Endodermal cell (in vitro differentiated cells): ENCODE measurements around the gene SPDYE3. TPM values are rescaled to one million over a fixed set of nuclear protein-coding genes. Genes with fewer than 3 reads are reported as not detected.
A peak's percentile ranks its signal among the peaks of the same experiment; 100 is the strongest.
"Not testable (repeated sequence)": the region's sequence is repeated elsewhere in the genome, so short reads cannot be mapped to it uniquely, and the experiment has no call there.

Experiments used
- DNase-seq: peaks from one replicate; pipeline ENCODE4 v3.0.0-alpha.2; 2017
- H3K27ac ChIP-seq: 2 replicates; pipeline ENCODE4 v1.5.1; 2013; ENCODE audit warnings: mild to moderate bottlenecking, low read depth, low read length, moderate library complexity
- H3K27me3 ChIP-seq: 2 replicates; pipeline ENCODE4 v1.6.1; 2013; ENCODE audit warnings: mild to moderate bottlenecking, low read length, moderate library complexity; ENCODE audit not compliant: insufficient read depth, control insufficient read depth, poor library complexity, severe bottlenecking
- H3K36me3 ChIP-seq: 2 replicates; pipeline ENCODE4 v1.7.0; 2013; ENCODE audit warnings: mild to moderate bottlenecking, low read length, moderate library complexity; ENCODE audit not compliant: control insufficient read depth, insufficient read depth
- H3K4me1 ChIP-seq: one replicate; pipeline ENCODE4 v1.7.0; 2013; ENCODE audit warnings: low read length; ENCODE audit not compliant: control insufficient read depth, insufficient read depth
- H3K4me3 ChIP-seq: 2 replicates; pipeline ENCODE4 v1.5.1; 2013; ENCODE audit warnings: mild to moderate bottlenecking, low read length, moderate library complexity
- H3K9ac ChIP-seq: 2 replicates; pipeline ENCODE4 v1.6.1; 2013; ENCODE audit warnings: mild to moderate bottlenecking, low read length, moderate library complexity; ENCODE audit not compliant: poor library complexity, severe bottlenecking; ENCODE audit errors: extremely low read depth
- H3K9me3 ChIP-seq: 2 replicates; pipeline ENCODE4 v1.6.1; 2013; ENCODE audit warnings: mild to moderate bottlenecking, low read length, moderate library complexity; ENCODE audit not compliant: control insufficient read depth
- H3K27ac Mint-ChIP-seq: 2 replicates; pipeline ENCODE4 v1.8.0; 2020; ENCODE audit warnings: mixed read lengths
- H3K27me3 Mint-ChIP-seq: 2 replicates; pipeline ENCODE4 v1.8.0; 2021; ENCODE audit warnings: mild to moderate bottlenecking, mixed read lengths; ENCODE audit not compliant: insufficient read depth
- H3K36me3 Mint-ChIP-seq: 2 replicates; pipeline ENCODE4 v1.8.0; 2020; ENCODE audit warnings: low read depth, mixed read lengths
- H3K4me1 Mint-ChIP-seq: 2 replicates; pipeline ENCODE4 v1.8.0; 2020; ENCODE audit warnings: mixed read lengths
- H3K4me3 Mint-ChIP-seq: 2 replicates; pipeline ENCODE4 v1.8.0; 2020; ENCODE audit warnings: mild to moderate bottlenecking, moderate library complexity, mixed read lengths
- H3K9me3 Mint-ChIP-seq: 2 replicates; pipeline ENCODE4 v1.8.0; 2020; ENCODE audit warnings: mild to moderate bottlenecking, mixed read lengths
- WGBS, 2 experiments: methylation state at CpG; one replicate each; pipeline versions ENCODE4 v1.1.5 to v1.1.7; 2013; ENCODE audit warnings: missing lambda C conversion rate in 2 of 2, mixed read lengths in 1 of 2; ENCODE audit not compliant: insufficient coverage in 1 of 2, insufficient read length in 1 of 2; 5-methylcytosine and 5-hydroxymethylcytosine counted together
- total RNA-seq, 2 donors: library from RNA; stranded (reverse); fragmentation: NEBNext Ultra II Directional in 1 of 2; extraction: Animal tissue kit (Norgen Biotek cat#: 25700) in 1 of 2; gene quantifications; 2 replicates in 1 of 2; 3 replicates in 1 of 2; pipeline ENCODE4 v1.2.1, GENCODE V29; 2021

SPDYE3 gene
- total RNA-seq, 2 donors from 2014 or later = not detected

DNA sequence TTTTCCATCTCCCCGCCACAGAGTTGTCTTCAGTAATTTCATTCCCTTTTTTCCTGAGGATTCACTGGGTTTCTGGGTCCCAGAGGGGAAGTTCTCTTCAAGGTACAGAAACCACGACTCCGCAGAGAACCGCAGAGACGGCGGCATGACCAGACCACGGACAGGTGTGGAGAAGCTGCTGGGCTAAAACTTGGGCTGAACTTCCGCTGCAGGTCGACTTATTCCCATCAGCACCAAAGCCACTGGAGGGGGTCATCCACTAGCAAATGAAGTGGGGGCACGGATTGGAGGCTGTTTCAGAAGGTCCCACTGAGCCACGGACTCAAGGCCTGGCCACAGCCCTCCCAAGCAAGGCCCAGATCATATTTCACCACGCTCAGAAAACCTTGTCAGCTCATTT lies 3.0 kb upstream of the SPDYE3 start:
- H3K4me3 Mint-ChIP-seq, H3K9ac ChIP-seq, H3K27ac ChIP-seq, H3K27me3 Mint-ChIP-seq, H3K36me3 ChIP-seq, DNase-seq, H3K36me3 Mint-ChIP-seq, H3K9me3 Mint-ChIP-seq, H3K9me3 ChIP-seq, H3K4me1 ChIP-seq, H3K27ac Mint-ChIP-seq, H3K4me3 ChIP-seq, H3K27me3 ChIP-seq, H3K4me1 Mint-ChIP-seq: not testable (repeated sequence)
- WGBS, 2 experiments = 96 to 100% methylated on average over 6 to 11 of the region's 12 CpGs

DNA sequence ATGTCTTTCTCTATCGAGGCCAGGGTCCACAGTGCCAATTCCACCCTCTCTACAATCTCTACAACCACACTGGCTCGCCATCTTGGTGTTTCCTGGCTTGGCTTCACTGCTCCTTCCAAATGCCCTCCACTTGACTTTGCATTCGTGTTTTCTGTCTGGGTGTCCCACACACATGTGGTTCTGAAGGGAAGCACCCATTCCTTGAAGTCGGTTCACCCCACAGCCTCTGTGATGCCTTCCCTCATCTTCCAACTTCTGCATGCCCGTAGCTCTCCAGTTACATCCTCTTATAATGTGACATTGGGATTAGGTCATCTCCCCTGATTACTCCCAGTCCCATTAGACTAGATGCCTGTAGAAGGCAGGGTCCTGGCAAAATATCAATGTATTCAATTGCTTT lies 10.8 kb downstream of the SPDYE3 start:
- peaks cover 24% of the 10 kb centered on the region for H3K36me3 Mint-ChIP-seq
- not testable (repeated sequence) for H3K4me3 Mint-ChIP-seq, H3K27ac ChIP-seq, H3K9ac ChIP-seq, H3K4me1 ChIP-seq, DNase-seq, H3K27me3 ChIP-seq, H3K27ac Mint-ChIP-seq, H3K4me3 ChIP-seq, H3K36me3 ChIP-seq, H3K4me1 Mint-ChIP-seq, H3K9me3 Mint-ChIP-seq, H3K9me3 ChIP-seq, H3K27me3 Mint-ChIP-seq
- WGBS, 2 experiments = 98% methylated on average over 4 of the region's 5 CpGs; no CpG with 5 or more reads in 1 of the 2 experiments

DNA sequence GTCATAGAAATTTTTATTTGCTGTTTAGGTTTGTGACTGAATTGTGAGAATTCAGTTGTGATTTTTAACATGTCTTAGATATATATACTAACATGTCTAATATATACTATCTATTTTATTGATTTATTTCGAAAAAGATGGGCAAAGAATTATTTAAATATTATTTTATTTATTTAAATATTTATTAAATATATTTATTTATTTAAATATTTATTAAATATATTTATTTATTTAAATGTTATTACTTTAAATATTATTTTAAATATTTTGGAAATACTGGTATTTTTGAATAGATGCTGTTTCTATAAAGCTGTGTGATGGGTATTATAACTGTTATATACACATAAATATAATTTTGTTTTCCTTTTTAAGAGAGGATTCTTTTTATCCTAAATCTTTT lies 14.1 kb downstream of the SPDYE3 start:
- not testable (repeated sequence) for H3K4me1 ChIP-seq, H3K9ac ChIP-seq, H3K9me3 ChIP-seq, H3K36me3 ChIP-seq, H3K4me3 ChIP-seq, H3K27me3 ChIP-seq, H3K27ac ChIP-seq, H3K4me3 Mint-ChIP-seq, DNase-seq, H3K27ac Mint-ChIP-seq, H3K27me3 Mint-ChIP-seq, H3K9me3 Mint-ChIP-seq, H3K4me1 Mint-ChIP-seq
- peaks cover 39% of the 10 kb centered on the region for H3K36me3 Mint-ChIP-seq
- no CpG with 5 or more reads among the region's 1 CpG for WGBS, 2 experiments

DNA sequence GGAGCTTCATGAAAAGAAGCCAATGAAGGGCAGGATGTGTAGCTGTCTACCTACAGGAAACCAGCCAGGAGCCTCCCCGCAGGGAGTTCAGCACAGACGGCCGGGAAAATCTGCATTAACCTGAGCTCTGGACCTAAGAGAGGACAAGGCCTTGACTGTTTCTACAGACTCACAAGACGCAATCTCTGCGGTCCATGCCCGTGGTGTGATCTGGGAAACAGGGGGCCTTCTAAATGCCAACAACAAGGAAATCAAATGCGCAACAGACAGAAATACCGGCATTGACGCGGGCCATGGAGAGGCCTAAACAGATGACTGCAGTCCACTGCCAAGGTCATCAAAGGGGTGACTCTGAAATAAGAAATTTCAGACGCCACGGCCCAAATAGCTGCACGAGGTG lies 16.7 kb downstream of the SPDYE3 start:
- H3K4me3 Mint-ChIP-seq, H3K9me3 Mint-ChIP-seq, H3K27ac Mint-ChIP-seq, H3K4me1 ChIP-seq, H3K27ac ChIP-seq, DNase-seq, H3K9me3 ChIP-seq, H3K4me3 ChIP-seq, H3K27me3 Mint-ChIP-seq, H3K4me1 Mint-ChIP-seq, H3K9ac ChIP-seq, H3K27me3 ChIP-seq: not testable (repeated sequence)
- peaks cover 15% of the 10 kb centered on the region for H3K36me3 ChIP-seq
- 94 to 100% methylated on average over 3 to 11 of the region's 13 CpGs for WGBS, 2 experiments
- peaks cover 48% of the 10 kb centered on the region for H3K36me3 Mint-ChIP-seq

DNA sequence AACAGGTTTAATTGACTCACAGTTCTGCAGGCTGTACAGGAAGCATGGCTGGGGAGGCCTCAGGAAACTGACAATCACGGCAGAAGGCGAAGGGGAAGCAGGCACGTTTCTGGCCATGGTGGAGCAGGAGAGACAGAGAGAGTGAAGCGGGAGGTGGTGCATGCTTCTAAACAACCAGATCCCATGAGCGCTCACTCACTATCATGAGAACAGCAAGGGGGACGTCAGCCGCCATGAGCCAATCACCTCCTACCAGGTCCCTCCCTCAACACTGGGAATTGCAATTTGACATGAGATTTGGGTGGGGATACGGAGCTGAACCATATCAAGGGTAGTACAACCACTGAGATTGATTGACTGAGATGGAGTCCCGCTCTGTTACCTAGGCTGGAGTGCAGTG lies 18.2 kb downstream of the SPDYE3 start:
- H3K36me3 Mint-ChIP-seq = peaks cover 39% of the 10 kb centered on the region
- DNase-seq, H3K27me3 ChIP-seq, H3K9me3 ChIP-seq, H3K27ac ChIP-seq, H3K4me3 Mint-ChIP-seq, H3K4me3 ChIP-seq, H3K9me3 Mint-ChIP-seq, H3K27me3 Mint-ChIP-seq, H3K27ac Mint-ChIP-seq, H3K4me1 ChIP-seq, H3K9ac ChIP-seq, H3K4me1 Mint-ChIP-seq: not testable (repeated sequence)
- 88 to 95% methylated on average over 5 to 9 of the region's 9 CpGs for WGBS, 2 experiments
- H3K36me3 ChIP-seq = peaks cover 11% of the 10 kb centered on the region

DNA sequence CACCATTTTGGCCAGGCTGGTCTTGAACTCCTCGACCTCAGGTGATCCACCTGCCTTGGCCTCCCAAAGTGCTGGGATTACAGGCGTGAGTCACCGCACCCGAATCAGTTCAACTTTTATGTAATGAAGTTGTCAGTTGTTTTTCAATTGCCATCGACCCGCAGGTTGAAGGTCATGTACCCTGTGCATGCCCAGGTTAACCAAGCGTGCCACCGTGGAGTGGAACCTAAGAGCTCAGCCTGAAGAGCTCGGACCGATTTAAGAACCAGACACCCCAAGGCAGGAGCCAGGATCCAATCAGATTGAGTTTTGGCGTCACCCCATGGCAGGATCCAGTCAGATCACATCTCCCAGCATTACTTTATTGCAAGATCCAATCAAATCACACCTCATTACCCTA lies 19.4 kb downstream of the SPDYE3 start:
- H3K4me1 ChIP-seq, H3K27ac ChIP-seq, H3K36me3 ChIP-seq, H3K27ac Mint-ChIP-seq, H3K4me3 Mint-ChIP-seq, H3K9ac ChIP-seq, H3K9me3 Mint-ChIP-seq, H3K4me3 ChIP-seq, H3K27me3 ChIP-seq, H3K27me3 Mint-ChIP-seq, H3K9me3 ChIP-seq, DNase-seq, H3K4me1 Mint-ChIP-seq: not testable (repeated sequence)
- 98 to 100% methylated on average over 1 to 7 of the region's 11 CpGs for WGBS, 2 experiments
- peaks cover 36% of the 10 kb centered on the region for H3K36me3 Mint-ChIP-seq

DNA sequence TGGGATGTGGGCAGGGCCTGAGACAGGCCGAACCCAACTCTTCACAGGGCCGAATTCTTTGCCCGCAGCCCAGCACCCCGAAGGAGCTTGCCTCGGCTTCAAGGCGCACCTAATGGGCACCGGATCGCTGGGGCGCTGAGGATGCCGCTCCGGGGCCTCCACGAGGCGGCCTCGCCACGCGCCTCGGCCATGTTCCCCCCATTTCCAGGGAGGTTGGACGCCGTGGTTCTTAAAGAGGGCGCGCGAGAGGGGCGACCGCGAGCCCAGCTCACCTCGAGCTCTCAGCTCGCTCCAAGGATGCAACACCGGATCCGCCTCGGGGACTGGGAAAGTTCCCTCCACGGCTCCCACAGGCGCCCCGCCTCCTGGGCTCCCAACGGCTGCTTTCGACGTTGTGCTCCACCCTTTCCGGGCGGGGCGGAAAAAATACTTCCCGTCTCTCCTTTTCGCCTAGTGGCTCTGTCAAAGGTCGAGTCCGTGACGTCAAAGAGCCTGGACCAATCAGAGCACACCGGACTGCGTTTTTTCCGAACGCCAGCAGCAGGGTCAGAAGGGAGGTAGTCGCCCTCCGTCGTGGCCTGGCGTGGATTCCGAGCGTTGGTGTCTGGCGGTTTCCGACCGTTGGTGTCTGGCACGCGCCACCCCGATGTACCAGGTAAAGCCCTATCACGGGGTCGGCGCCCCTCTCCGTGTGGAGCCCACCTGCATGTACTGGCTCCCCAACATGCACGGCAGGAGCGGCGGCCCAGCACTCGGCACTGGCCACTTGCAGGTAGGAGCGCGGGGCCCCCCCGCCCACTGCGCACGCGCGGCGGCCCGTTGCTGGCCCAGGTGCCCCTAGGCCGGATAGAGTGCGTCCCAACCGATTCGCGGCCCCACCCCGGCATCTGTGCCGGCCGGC lies 28.3 kb downstream of the SPDYE3 start:
- Histone ChIP-seq H3K9ac (peak overlapping the region; percentile 69), H3K27ac (peak overlapping the region; percentile 77), H3K4me3 (peak overlapping the region; percentile 79)
- DNase-seq = peak; percentile 96
- WGBS, 2 experiments = 0% methylated on average over 18 to 81 of the region's 85 CpGs
- Mint-ChIP-seq H3K27ac (peak overlapping the region; percentile 99), H3K4me3 (peak overlapping the region; percentile 85), H3K36me3 (peaks cover 20% of the 10 kb centered on the region)
- H3K27me3 Mint-ChIP-seq, H3K27me3 ChIP-seq, H3K9me3 Mint-ChIP-seq, H3K9me3 ChIP-seq, H3K36me3 ChIP-seq, H3K4me1 ChIP-seq, H3K4me1 Mint-ChIP-seq: not testable (repeated sequence)
